Stomach smooth muscle (tissue), 2 donors: ENCODE data around the gene PGBD4.

Source experiments
- H3K27ac ChIP-seq: one replicate; pipeline ENCODE4 v1.7.0; 2013; ENCODE audit warnings: mild to moderate bottlenecking, low read length, inconsistent platforms
- H3K27me3 ChIP-seq, 2 donors: one replicate each; pipeline ENCODE4 v1.7.0; 2013; ENCODE audit warnings: low read length in 2 of 2; ENCODE audit not compliant: insufficient read depth in 2 of 2, control insufficient read depth in 1 of 2
- H3K36me3 ChIP-seq, 2 donors: one replicate each; pipeline ENCODE4 v1.7.0; 2013; ENCODE audit warnings: low read length in 2 of 2; ENCODE audit not compliant: control insufficient read depth in 2 of 2, insufficient read depth in 2 of 2
- H3K4me1 ChIP-seq: one replicate; pipeline ENCODE4 v1.7.0; 2013; ENCODE audit warnings: low read length; ENCODE audit not compliant: control insufficient read depth, insufficient read depth
- H3K4me3 ChIP-seq, 2 donors: one replicate each; pipeline ENCODE4 v1.7.0; 2013; ENCODE audit warnings: low read length in 2 of 2
- H3K9ac ChIP-seq, 2 donors: one replicate each; pipeline ENCODE4 v1.7.0; 2013; ENCODE audit warnings: low read length in 2 of 2, mild to moderate bottlenecking in 1 of 2
- H3K9me3 ChIP-seq, 2 donors: one replicate each; pipeline ENCODE4 v1.7.0; 2013; ENCODE audit warnings: low read length in 2 of 2; ENCODE audit not compliant: control insufficient read depth in 2 of 2
- donor health status: healthy.
- donor health status: Pancreatic carcinoma.

The PGBD4 gene

DNA sequence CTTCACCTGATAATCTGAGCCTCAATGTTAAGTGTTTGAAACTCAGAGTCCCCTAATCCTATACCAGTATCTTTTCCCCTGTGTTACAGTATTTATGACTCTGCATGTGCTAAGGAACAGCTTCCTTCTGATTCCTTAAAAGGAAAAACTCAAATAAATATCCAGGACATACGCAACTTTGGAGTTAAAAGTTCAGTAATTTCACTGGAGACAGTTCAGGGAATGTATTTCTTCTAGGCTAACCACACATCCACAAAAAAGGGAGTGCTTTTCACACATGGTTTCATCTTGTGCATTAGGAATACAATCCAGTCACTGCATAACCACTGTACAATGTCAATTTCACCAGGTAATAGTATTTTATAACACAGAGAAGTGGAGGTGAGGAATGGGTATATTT is 31.0 kb downstream of the PGBD4 start:
- H3K27ac ChIP-seq = no peak overlapping the region
- no peaks in the 10 kb centered on the region for H3K9me3 ChIP-seq
- H3K27me3 ChIP-seq = no peaks in the 10 kb centered on the region
- H3K4me3 ChIP-seq = no peak overlapping the region
- no peaks in the 10 kb centered on the region for H3K36me3 ChIP-seq
- H3K4me1 ChIP-seq = no peaks in the 10 kb centered on the region
- H3K9ac ChIP-seq = no peak overlapping the region

DNA sequence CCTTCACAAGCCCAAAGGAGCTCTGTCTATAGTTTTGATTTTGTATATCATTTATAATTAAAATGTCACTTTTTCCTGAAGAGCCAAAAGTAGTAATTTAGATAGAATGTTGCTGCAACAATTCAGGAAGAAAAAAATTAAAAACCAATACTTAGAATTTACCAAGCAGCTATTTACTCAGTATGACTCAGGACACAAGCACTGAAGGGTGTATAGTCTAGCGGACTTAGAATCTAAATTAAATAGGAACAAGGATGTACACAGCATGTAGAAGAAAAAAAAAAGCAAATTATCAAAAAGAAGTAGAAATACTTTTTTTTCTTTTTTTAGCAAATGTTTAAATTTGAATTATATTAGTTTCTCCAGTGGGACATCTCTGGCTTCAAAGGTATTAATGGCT is 31.6 kb downstream of the PGBD4 start:
- H3K36me3 ChIP-seq = no peaks in the 10 kb centered on the region
- H3K4me3 ChIP-seq = no peak overlapping the region
- no peaks in the 10 kb centered on the region for H3K27me3 ChIP-seq
- no peaks in the 10 kb centered on the region for H3K9me3 ChIP-seq
- no peak overlapping the region for H3K27ac ChIP-seq
- no peaks in the 10 kb centered on the region for H3K4me1 ChIP-seq
- no peak overlapping the region for H3K9ac ChIP-seq

DNA sequence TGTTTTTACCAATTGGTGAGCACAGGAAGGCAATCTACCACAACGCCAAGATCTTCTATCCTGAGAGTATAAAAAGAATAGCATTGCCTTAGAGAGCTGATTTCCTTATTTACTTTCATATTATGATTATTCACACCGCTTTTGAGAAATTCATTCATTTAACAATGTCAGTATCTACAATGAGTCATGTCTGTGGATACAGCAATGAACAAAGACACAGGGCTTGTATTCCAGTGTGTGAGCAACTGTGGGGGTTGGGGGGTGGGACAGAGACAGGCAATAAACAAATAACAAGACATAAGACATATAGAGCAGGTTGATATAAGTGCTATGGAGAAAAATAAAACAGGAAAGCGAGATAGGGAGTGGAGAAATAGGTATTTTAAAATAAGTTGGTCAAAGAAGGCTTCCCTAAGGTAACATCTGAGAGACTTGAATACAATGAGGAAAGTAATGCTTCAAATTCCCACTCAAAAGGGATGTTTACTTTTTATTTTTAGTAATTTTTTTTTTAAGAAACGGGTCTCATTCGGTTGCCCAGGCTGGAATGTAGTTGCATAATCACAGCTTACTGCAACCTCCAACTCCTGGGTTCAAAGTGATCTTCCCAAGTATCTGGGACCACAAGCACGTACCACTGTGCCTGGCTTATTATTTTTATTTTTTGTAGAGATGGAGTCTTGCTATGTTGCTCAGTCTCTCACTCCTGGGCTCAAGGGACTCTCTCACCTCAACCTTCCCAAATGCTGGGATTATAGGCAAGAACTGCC is 45.7 kb downstream of the PGBD4 start:
- H3K9me3 ChIP-seq = no peaks in the 10 kb centered on the region
- no peak overlapping the region for H3K4me3 ChIP-seq
- H3K4me1 ChIP-seq = no peaks in the 10 kb centered on the region
- H3K27ac ChIP-seq = no peak overlapping the region
- no peaks in the 10 kb centered on the region for H3K27me3 ChIP-seq
- peaks cover 17 to 23% of the 10 kb centered on the region in 2 donors for H3K36me3 ChIP-seq
- H3K9ac ChIP-seq = no peak overlapping the region

- Histone ChIP-seq H3K9ac (no peak overlapping the region), H3K27me3 (no peaks in the 10 kb centered on the region), H3K9me3 (no peaks in the 10 kb centered on the region), H3K36me3 (peaks cover 14 to 36% of the 10 kb centered on the region in 2 donors), H3K4me3 (no peak overlapping the region), H3K4me1 (no peaks in the 10 kb centered on the region), H3K27ac (no peak overlapping the region)
Observed at GRCh38 chr15:34154725-34155204, 52.9 kb downstream of the PGBD4 start.

DNA sequence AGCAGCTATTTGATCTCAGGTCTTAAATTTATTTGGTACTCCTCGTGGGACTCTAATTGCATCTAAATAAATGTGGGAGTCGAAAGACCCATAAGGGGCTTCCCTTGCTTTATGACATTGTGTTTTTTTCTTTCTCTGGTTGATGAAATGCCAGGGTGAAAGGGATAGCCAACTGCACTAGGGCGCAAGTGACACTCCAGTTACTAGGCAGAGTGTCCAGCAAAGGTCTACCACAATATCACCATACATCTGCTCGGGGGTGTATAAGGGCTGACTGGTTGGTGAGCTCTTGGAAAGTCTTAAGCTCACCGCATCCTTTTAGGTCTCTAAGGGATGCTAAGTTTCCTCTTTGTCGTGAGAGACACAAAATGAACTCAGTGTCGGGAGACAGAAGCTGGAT is 54.0 kb downstream of the PGBD4 start:
- Histone ChIP-seq H3K9ac (no peak overlapping the region), H3K27ac (no peak overlapping the region), H3K27me3 (no peaks in the 10 kb centered on the region), H3K4me3 (no peak overlapping the region), H3K36me3 (peaks cover 13 to 30% of the 10 kb centered on the region in 2 donors), H3K9me3 (no peaks in the 10 kb centered on the region), H3K4me1 (no peaks in the 10 kb centered on the region)
